ENCODE measurements around the gene ZNF598.
"Not testable (repeated sequence)": the region's sequence is repeated elsewhere in the genome, so short reads cannot be mapped to it uniquely, and the experiment has no call there.

ZNF598 gene

GRCh38 chr16:1958143-1958491, 51.5 kb downstream of the ZNF598 start:
- not testable (repeated sequence) for DNase-seq (ENCODE audit: low spot score)

- DNase-seq (ENCODE audit: low spot score), result not testable (repeated sequence)
Measured at GRCh38 chr16:1957434-1958142, 52.0 kb downstream of the ZNF598 start.

GRCh38 chr16:1953734-1954133, 55.9 kb downstream of the ZNF598 start:
- DNase-seq (ENCODE audit: low spot score), result no peak

GRCh38 chr16:1950559-1950958, 59.1 kb downstream of the ZNF598 start:
- no peak for DNase-seq (ENCODE audit: low spot score)

- no peak for DNase-seq (ENCODE audit: low spot score)
Measured at GRCh38 chr16:1950047-1950446, 59.6 kb downstream of the ZNF598 start.

- DNase-seq (ENCODE audit: low spot score), result no peak
Measured at GRCh38 chr16:1949507-1949906, 60.1 kb downstream of the ZNF598 start.

All from Ammon's horn (tissue), 1 donor.